GM15510 (cell line): ENCODE measurements around the gene CLDN9.

ENCODE experiments used
- POLR2A ChIP-seq: IDR thresholded peaks from 3 replicates; pipeline ENCODE4 v1.6.1; 2011; ENCODE audit warnings: borderline replicate concordance; ENCODE audit not compliant: insufficient read length; ENCODE audit errors: extremely low read depth

CLDN9 gene

DNA sequence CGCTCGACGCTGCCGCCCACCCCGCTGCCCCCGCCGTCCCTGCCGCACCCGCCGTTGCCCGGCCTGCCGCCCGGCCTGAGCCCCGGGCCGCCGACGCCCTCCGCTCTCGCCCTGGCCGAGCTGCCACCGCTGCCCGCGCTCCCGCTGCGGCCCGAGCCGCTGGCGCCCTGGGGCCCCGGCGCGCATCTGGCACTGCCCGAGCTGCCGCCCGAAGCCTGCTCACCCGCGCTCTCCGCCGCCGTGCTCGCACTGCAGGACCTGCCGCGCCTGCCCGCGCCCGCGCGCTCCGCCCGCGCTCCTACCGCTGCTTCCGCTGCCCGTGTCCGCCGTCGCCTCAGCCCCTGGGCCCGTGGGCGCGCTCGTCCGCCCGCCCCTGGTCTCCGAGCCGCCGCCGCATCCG lies 8.4 kb upstream of the CLDN9 start:
- TF ChIP-seq POLR2A, result no peak

GRCh38 chr16:3004781-3005284 lies 7.9 kb upstream of the CLDN9 start:
- no peak for TF ChIP-seq POLR2A

DNA sequence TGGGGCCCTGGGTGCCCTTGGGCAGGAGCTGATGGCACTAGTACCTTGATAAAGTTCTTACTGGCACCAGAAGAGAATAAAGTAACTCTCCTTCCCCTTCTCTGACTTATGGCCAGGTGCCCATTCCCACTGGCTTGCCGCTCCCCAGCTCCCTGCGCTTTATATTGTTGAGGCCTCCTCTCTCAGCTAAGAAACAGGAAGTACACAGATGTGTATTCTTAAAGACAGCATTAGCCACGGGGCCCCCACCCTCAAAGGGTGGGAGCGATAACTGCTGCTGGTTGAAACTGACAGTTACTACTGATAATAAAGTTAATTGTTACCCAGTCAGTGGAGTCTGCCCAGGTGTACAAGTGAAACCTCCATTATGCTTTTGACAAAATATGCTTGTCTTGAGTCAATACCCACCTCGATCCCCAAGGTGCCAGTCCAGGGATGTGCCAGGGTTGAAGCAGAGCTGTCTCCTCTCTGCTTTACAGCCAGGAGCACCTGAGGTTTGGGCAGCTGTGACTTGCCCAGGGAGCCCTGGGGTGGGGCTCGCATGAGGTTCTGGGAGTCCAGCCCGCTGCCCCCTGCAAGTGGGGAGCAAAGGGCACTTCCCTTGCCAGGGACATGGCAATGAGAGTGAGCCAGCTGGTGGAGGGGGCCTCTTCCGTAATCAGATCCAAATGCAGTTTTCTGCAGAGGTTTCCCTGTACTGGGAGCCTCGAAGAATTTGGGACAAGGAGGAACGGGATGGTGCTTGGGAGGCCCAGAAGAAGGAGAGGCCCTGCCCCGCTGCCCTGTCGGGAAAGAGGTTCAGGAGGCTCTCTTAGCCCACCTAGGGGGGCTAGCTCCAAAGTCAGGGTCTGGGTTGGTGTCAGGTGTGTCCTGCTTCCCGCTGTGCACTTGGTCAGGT lies 5.4 kb upstream of the CLDN9 start:
- TF ChIP-seq POLR2A, result no peak

GRCh38 chr16:3007957-3008689 lies 4.6 kb upstream of the CLDN9 start:
- no peak for TF ChIP-seq POLR2A

DNA sequence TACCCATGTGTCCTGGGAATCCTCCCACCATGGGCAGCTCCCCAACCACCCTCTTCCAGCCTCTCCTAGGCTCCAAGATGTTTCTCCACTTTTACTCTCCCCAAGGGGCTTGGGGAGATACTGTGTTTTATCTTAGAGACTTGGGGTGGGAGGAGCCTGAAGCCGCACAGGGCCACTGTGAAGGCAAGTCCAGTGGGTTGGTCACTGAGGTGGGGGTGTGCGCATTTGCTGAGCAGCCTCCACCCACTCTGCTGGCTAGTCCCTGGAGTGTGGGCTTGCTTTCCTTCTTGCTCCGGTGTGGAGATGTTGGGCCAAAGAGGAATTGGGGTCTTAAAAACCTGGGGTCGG lies 4.1 kb upstream of the CLDN9 start:
- no peak for TF ChIP-seq POLR2A

GRCh38 chr16:3009568-3010390 lies 2.9 kb upstream of the CLDN9 start:
- TF ChIP-seq POLR2A, result no peak

DNA sequence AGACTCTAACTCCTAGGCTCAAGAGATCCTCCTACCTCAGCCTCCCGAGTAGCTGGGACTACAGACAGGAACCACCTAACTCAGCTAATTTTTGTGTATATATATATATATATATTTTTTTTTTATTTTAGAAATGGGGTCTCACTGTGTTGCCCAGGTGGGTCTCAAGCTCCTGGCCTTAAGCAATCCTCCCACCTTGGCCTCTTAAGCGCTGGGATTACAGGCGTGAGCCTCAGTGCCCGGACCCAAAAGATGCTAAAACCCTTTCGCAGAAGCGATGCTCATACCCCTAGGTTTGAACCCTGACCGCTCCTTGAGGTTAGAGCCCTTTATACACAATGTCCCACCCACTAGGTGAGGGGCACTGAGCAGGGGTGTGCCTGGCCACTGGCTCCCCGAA lies 2.2 kb upstream of the CLDN9 start:
- TF ChIP-seq POLR2A, result no peak

DNA sequence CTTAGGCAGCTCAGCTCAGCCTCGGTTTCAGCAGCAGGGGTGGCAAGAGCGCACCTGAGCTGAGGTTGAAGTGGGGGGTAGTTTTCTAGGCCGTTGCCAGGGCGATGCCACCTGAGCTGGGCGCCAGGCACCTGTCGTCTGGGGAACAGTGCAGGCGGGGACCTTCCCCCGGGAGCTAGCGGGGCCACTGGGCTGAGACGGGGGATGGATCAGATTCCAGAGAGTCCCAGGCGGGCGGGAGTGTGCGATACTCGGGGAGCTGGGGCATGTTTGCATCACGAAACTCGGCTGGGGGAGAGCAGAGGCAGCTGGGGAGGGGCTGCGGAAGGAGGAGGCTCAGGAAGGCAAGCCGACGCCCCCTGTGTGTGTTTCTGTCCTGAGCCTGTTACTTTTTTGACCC lies 477 bp upstream of the CLDN9 start:
- no peak for TF ChIP-seq POLR2A

GRCh38 chr16:3013491-3013951 lies 798 bp downstream of the CLDN9 start:
- no peak for TF ChIP-seq POLR2A

- no peak for TF ChIP-seq POLR2A
These were observed 1.4 kb downstream of the CLDN9 start for GRCh38 chr16:3013998-3014690.

DNA sequence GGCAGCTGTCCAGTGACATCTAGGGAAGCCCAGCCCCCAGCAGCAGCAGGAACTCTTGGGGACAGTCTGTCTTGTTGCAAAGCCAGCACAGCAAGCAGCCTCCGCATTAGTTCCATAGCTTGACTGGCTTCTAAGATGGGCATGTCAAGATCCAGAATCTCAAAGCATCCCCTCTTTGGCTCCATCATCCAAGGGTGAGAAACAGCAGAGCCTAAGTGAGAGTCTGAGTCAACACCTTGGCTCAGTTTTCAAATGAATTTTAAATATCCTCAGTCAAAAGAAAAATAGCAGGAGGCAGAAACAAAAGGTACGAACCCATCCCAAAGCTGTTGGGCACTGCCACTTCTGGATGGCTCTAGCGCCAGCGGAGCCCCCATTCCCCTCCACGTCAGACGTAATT lies 2.2 kb downstream of the CLDN9 start:
- no peak for TF ChIP-seq POLR2A

GRCh38 chr16:3015865-3016521 lies 3.3 kb downstream of the CLDN9 start:
- TF ChIP-seq POLR2A, result no peak

GRCh38 chr16:3017344-3017743 lies 4.6 kb downstream of the CLDN9 start:
- TF ChIP-seq POLR2A, result no peak
